ENCODE data around the gene KREMEN1.
"Not testable (repeated sequence)": the region's sequence is repeated elsewhere in the genome, so short reads cannot be mapped to it uniquely, and the experiment has no call there.

Gene KREMEN1, protein sequence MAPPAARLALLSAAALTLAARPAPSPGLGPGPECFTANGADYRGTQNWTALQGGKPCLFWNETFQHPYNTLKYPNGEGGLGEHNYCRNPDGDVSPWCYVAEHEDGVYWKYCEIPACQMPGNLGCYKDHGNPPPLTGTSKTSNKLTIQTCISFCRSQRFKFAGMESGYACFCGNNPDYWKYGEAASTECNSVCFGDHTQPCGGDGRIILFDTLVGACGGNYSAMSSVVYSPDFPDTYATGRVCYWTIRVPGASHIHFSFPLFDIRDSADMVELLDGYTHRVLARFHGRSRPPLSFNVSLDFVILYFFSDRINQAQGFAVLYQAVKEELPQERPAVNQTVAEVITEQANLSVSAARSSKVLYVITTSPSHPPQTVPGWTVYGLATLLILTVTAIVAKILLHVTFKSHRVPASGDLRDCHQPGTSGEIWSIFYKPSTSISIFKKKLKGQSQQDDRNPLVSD

DNA sequence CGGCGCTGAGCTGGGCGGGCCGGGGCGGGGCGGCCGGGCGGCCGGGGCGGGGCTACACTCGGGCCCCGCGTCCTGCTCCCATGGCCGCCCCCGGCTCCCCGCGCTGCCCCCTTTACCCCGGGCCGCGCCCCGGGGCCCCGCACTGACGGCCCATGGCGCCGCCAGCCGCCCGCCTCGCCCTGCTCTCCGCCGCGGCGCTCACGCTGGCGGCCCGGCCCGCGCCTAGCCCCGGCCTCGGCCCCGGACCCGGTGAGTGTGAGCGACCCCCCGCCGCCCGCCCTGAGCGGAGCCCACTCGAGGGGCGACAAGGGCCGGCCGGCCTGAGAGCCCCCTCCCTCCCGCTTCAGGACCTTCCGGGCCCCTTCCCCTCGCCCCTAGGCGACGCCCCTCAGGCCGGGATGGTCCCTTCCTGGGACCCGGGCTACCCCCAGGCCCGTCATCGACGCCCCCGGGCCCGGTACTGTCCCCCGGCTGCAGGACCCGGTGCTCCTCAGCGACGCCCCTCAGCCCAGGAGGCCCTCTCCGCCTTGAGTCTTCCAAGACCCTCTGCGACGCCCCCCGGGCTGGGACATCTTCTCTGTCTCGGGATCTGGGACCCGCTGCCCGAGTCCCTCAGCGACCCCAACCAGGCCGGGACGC lies at the start of gene KREMEN1:
Gene KREMEN1 (plus strand): TSS at position 57 of the 639 bp plus-strand sequence. CDS start 96 bp downstream, at position 153.
- DNase-seq (ENCODE audit: low read depth in 1 of 2, low spot score in 1 of 2): peak in 1 of 2 donors; percentile 4

DNA sequence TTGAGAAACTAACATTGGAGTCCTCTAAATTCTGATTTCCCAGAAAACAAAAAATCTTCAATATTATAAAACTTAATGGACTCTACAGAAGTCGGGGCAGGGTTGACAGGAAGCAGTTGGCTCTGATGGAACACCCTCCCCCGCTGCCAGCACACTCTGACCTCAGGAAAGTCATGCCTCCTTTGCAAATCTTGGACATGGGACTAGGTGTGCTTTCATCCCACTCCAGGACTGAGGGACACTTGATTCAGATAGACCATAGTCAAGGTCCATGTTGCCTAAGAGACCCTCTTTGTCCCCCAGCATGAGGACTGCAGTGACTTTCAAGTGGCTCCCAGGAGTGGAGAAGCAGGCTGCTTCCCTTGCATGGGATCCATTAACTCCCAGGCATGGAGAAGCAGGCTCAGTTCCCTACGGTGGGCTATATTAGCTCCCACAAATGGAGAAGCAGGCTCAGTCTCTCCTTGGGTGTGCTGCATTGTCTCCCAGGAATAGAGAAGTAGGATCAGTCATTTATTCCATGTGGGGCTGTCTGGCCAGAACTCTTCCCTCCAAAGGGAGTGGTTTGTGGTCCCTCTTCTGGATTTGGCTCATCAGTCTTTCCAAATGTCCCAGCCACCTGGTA lies 49.6 kb upstream of the KREMEN1 start:
- DNase-seq (ENCODE audit: low read depth in 1 of 2, low spot score in 1 of 2): no peak

DNA sequence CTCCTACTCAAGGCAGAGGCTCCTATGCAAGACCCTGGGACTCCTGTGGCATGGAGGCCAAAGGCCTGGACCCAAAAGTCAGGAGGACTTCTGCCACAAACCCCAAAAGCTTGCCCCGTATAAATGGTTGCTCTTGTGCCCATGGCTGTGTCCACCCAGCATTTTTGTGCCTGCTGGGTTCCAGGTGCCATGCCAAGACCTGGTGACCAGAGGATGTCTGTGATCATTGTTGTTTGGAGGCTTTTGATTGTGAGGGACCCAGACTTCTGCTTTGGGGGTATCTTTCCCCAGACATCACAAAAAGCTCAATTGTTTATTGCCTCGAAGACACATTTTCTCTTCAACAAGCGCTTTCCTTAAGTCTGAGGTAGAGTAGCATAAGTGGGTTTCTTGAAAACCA lies 46.3 kb upstream of the KREMEN1 start:
- DNase-seq (ENCODE audit: low read depth in 1 of 2, low spot score in 1 of 2): no peak

DNA sequence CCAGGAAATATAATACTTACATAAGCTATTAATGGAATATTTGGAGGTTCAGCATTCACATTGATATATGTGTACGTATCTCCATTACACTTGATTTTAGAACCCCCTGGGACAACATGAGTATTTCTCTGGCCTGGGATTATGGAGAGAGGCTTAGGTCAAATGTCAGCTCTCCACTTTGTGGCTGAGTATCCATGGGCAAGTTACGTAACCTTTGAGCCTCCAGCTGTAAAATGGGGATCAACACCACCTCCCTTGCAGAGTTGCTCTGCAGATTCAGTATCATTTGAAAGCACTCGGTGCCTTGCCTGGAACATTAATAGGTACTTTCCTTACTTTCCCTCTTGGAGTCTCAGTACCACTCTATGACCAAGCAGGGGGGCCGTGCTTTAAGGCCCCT lies 44.4 kb upstream of the KREMEN1 start:
- no peak for DNase-seq (ENCODE audit: low read depth in 1 of 2, low spot score in 1 of 2)

DNA sequence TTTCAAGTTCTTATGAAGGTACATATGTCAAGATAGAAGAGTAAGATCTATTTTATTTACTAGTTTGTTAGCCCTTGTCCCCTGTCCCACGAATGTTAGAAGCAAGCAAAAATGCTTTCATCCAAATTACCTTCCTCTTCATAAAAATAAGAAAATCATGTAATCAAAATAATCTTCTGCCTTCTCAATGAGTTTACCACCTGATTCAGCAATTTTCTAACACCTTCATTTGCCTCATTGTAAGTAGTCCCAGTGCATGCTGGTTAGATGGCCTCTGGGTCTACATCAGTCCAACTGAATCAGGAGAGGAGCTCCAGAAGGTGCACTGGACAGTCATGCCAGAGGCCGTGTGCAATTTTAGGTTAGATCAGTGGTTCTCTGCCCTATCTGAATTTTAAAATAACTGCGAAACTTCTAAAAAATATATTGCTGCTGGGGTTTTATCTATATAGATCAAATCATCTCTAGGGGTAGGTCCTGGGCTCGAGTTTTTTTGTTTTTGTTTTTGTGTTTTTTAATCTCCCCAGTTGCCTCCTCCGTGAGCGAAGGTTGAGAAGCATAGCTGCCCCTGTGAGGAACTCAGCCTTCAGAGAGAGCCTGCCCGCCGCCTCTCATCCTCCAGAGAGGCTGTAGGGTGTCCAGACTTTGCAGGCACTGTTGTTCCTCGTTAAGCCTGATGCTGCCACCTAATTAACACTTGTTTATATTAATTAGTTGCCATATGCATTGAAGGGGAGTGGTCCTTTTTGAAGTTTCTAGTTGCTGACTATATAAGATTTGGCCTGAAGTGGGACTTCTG lies 43.4 kb upstream of the KREMEN1 start:
- no peak for DNase-seq (ENCODE audit: low read depth in 1 of 2, low spot score in 1 of 2)

DNA sequence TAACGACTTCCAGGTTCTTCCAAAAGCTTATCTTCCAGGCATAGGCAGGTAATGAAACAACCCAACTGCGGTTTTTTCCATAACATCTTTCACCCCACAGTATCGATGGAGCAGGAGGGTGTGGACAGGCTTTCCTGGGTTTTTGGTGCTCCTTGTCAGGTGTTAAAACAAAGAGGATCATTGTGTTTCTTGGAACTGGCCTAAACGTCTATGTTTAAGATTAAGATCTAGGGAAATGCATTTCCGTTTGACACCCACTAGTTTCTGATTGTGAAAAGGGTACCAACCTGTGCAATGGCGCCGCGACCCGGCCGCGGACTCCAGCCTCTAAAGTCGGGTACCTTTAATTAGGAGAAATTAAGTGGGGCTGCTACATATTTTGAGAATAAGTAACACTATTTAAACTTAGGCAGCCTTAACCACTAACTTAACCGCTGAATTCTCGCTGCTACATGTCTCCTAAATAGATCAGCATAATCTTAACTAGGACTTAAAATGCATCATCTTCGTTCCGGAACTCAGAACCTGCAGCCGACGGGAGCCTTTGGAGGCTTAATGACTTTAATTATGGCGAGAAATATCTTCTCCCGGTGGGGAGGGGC lies 42.7 kb upstream of the KREMEN1 start:
- DNase-seq (ENCODE audit: low read depth in 1 of 2, low spot score in 1 of 2): no peak

DNA sequence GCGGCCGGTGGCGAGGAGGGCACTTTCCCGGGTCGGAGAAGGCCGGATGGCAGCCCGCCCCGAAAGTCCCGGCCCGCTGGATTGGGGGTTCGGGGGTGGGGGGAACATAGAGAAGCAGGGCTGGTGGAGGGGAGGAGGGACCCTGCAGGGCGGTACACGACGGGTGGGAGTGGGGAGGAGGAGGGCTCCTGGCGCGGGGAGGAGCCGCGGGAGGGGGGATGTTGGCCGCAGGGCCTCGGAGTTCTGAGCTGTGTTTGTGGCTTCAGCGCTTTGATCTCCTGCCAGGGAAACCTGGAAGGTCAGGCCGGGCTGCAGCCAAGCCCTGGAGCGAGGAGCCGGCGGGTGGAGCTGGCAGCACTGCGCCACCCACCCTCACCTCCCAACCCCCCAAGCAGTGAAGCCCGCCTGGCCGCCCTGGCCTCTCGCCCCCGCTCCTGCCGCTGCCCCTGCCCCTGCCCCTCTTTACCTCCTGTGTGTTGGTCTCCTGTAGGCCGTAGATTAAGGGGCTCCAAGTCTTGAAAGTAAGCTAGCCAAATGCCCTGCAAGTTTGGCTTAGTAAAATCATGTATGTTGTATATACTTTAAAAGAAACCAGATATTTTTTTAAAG lies 42.1 kb upstream of the KREMEN1 start:
- DNase-seq (ENCODE audit: low read depth in 1 of 2, low spot score in 1 of 2): no peak

DNA sequence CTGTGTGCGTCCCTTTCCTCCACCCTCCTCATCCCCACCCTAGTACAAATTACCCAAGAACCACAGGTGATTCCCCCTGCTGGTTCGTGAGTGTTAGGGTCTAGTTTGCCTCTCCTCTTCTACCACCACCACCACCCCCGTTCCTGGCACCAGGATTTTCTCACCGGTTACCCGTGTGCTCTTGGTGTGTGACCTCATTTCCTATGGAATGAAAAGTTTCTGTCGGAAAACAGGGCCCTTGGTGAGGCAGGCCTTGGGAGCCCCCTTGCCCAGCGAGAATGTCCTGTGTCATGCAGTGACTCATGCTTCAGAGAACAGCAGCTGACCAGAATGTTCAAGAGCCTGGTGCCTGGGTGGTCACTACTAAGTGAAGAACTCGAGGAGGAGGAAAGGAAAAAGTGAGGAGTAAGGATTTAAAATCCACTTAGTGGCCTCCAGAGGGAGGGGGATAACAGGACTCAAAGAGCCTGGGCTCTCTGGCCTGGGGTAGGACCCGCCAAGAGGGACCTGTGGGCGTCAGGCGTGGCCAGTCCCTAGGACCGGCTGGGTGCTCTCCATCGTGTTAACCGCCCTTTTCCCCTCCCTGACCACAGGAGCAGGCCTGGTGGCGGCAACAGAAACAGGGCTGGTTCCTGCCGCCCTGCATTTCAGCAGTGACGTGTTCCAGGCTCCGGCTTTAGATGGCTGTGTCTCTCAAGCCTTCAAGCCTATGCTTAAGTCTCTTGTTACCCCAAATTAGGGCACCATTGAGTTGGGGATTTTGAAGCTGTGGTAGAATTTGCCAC lies 41.4 kb upstream of the KREMEN1 start:
- no peak for DNase-seq (ENCODE audit: low read depth in 1 of 2, low spot score in 1 of 2)

DNA sequence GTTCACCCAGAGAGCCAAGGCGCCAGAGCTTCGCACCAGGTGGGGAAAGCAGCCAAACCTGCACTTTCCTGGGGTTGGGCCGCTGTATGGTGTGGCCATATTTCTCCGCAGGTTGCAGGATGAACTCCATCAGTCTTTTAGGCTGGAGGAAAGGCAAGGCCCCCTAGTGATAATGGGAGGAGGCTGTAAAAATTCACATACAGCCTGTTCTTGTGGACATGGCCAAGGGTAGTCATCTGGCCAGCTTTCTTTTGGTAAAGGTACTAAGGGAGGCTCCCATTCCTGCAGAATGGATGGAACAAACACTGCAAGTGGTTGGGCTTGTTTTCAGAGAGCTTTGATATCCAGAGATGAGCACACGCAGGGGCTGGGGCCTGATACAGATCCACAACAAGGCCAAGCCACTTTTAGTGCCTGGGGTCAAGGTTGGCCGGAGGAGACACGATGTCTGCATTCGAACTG lies 40.8 kb upstream of the KREMEN1 start:
- DNase-seq (ENCODE audit: low read depth in 1 of 2, low spot score in 1 of 2): no peak

DNA sequence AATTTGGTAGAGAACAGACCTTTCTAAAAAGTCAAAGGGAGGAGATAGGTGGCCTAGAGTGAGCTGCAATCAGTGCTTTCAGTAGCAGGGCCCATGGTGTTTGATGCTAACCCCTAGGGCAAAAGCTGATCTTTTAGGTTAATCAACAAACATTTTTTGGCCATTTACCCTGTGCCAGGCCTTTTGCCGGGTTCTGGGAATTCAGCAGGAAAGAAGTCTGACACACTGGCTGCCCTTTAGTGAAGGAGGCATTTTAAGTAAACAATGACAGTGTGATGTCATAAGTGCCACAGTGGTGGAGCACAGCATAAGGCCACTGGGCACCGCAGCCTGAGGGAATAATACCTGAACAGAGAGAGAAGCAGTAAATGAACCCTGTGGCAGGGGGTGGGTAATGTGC lies 40.3 kb upstream of the KREMEN1 start:
- DNase-seq (ENCODE audit: low read depth in 1 of 2, low spot score in 1 of 2): no peak

DNA sequence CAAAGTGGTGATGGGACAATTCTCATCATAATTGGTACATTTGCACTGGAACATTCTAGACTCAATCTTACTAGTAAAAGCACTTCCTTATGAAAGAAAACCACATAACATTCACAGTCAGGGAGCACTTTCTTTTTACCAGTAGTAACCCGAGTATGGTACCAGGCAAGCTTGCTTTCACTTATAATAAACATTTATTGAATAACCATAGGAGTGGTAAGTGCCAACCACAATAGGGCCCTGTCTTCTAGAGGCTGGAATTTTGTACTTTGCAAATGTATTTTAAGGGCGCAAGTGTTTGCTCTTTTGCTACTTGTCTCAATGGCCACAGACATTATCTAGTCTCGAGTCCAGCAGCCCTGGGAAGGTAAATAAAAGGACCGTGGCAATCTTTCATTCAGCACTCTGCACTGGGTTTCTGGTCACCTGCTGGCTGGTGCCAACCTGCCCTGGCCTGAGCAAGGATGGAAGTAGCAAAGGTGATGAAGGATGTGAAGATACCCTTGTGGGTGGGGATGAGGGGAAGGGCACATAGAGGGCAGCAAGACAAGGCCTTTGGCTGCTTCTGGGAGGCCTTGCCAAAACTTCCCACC lies 35.4 kb upstream of the KREMEN1 start:
- DNase-seq (ENCODE audit: low read depth in 1 of 2, low spot score in 1 of 2): no peak

DNA sequence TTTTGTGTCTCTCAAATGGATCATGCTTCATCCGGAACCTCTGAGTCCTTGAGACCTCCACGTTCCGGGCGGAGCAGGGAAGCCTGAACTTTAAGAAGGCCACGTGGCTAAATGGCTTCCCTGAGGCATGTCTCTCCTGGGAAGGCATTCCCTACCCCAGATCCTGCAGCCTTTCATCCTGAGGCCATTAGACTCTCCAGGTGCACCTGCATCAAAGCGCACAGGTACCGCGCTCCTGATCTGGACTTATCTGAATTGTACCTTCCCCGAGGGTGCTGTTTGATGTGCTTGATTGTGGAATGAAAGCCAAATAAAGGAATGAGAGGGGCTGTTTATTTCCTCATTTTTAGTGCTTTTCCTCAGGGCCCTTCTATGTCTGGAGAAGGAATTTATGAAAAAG lies 33.7 kb upstream of the KREMEN1 start:
- no peak for DNase-seq (ENCODE audit: low read depth in 1 of 2, low spot score in 1 of 2)

DNA sequence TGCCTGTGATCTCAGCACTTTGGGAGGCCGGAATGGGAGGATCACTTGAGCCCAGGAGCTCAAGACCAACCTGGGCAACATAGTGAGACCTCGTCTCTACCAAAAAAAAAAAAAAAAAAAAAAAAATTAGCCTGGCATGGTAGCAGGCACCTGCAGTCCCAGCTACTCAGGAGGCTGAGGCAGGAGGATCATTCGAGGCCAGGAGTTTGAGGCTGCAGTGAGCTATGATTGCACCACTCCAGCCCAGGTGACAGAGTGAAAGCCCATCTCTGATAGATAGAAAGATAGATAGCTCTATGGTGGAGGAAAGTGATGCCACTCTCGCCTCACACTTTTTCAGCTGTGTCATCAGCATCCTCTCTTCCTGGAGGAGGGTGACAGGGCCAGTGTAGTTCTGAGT lies 33.2 kb upstream of the KREMEN1 start:
- DNase-seq (ENCODE audit: low read depth in 1 of 2, low spot score in 1 of 2): not testable (repeated sequence)

DNA sequence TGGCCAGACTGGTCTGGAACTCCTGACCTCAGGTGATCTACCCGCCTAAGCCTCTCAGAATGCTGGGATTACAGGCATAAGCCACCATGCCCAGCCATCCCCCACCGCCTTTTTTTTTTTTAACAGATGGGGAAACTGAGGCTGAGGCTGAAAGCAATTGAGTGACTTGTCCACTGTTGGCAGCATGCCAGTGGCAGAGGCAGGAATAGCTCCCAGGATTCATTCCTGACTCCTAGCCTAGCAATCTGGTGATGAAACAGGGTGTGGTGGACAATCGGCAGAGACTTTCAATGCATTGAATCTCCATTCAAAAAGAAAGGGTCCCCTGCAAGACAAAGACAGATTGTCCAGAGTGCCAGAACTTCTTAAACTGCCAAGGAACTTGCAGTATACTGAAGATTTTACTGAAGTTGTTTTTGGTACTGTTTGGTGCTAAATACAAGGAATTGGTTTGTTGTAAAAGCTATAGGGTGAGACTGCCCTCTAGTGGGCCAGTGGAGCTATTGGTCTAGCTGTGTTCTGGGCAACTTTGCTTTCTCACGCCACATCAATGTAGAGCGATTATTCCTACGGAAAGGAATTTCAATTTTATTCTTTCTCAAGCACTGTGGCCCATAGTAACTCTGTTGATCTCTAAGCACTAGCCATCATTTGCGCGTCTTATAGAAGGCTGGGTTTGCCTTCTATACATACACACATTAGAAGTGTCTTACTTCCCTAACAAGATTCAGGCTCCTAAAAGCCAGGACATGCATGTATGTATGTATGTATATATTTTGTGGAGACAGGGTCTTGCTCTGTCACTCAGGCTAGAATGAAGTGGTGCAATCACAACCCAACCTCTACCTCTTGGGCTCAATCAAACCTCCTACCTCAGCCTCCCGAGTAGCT lies 32.2 kb upstream of the KREMEN1 start:
- DNase-seq (ENCODE audit: low read depth in 1 of 2, low spot score in 1 of 2): peak in 1 of 2 donors; percentile 18

DNA sequence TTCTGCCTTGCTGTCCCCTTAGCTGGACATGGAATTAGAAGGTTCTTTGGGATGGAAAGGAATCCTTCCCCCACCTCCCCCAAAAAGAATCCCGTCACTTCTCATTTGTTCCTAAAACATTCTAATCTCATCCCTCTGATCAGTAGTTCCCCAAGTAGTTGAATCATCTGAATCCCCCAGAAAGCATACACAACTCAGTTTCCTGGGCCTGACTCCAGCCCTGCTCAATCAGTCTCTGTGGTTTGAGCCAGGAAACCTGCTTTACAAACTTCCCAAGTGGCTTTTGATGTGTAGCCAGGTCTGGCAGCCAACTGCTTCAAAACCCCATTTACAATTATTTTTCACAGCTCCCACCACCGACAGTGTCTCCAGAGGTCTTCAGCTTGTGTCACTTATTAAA lies 31.4 kb upstream of the KREMEN1 start:
- no peak for DNase-seq (ENCODE audit: low read depth in 1 of 2, low spot score in 1 of 2)

DNA sequence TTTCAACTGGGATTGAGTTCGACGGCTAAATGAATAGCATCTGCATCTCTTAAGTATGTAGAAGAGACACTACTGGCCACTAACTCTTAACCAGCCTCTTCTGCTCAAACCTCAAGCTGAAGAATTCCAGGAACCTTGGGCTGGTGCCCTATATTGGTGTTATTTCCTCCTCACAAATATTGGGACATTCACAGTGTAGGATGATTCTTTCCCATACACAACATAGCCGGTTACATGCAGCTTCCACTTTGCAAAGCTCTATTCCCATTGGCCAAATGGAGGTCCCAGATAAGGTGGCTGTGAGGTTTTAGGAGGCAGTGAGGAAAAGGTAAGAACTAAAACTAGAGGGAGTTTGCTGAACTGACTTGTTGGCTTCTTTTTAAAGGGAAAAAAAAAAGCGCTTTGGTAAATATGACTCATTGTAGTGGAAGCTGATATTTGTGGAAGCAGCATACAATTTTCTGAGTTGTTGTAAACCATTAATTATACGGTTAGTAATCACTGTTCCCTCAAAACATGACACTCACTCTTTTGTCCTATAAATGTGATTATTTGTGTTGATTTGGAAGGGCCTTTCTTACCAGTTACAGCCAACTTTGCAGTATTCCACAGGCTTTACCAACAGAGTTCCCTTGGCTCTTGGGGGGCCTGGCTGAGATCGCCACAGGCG lies 28.8 kb upstream of the KREMEN1 start:
- DNase-seq (ENCODE audit: low read depth in 1 of 2, low spot score in 1 of 2): no peak

DNA sequence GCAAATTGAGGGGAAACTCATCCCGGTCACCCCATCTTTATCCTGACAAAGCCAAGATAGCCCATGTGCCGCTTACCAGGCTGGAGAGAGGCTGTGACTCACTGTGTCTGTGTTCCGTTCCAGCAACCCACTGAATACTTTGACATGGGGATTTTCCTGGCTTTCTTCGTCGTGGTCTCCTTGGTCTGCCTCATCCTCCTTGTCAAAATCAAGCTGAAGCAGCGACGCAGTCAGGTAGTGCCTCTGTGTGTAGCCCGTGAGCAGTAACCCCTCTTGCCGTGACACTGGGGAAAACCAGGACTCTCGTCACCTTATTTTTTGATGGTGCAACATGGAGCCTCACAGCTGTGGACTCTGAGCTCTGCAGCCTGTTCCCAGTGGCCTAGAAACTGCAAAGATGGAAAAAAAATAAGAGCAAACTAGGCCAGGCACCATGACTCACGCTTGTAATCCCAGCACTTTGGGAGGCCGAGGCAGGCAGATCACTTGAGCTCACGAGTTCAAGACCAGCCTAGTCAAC lies 28.1 kb upstream of the KREMEN1 start:
- no peak for DNase-seq (ENCODE audit: low read depth in 1 of 2, low spot score in 1 of 2)
